GM23338 (cell line): Measurements from ENCODE around the gene RIMKLB. TPM values are rescaled to one million over a fixed set of nuclear protein-coding genes. Genes with fewer than 3 reads are reported as not detected.

Experiments used
- ATAC-seq: fragments of 200-7000 bp; cut with Tn5 transposase; 3 replicates; pipeline ENCODE4 v1.9.1; 2020
- DNase-seq: peaks from one replicate; pipeline ENCODE4 v3.0.0-alpha.2; 2015; ENCODE audit warnings: low spot score
- H2AFZ ChIP-seq: fragments of 200-600 bp; sonication (generic); 2 replicates; pipeline ENCODE4 v1.8.0; 2016; ENCODE audit warnings: antibody characterized with exemption, mild to moderate bottlenecking, moderate library complexity
- H3F3A ChIP-seq: fragments of 200-600 bp; sonication (generic); replicated peaks from 2 replicates; pipeline ENCODE4 v1.8.0; 2017; ENCODE audit warnings: antibody characterized with exemption, mixed run types, low read depth
- H3K27ac ChIP-seq: fragments of 200-600 bp; sonication (generic); 2 replicates; pipeline ENCODE4 v1.6.1; 2016; ENCODE audit warnings: low read depth
- H3K27me3 ChIP-seq: fragments of 200-600 bp; sonication (generic); 2 replicates; pipeline ENCODE4 v1.8.0; 2016; ENCODE audit warnings: mild to moderate bottlenecking, mixed run types, moderate library complexity; ENCODE audit not compliant: insufficient read depth
- H3K36me3 ChIP-seq: fragments of 200-600 bp; sonication (generic); 2 replicates; pipeline ENCODE4 v1.8.0; 2016; ENCODE audit warnings: mild to moderate bottlenecking; ENCODE audit not compliant: insufficient read depth
- H3K4me1 ChIP-seq: fragments of 200-600 bp; sonication (generic); 2 replicates; pipeline ENCODE4 v1.8.0; 2016; ENCODE audit warnings: mild to moderate bottlenecking, moderate library complexity; ENCODE audit not compliant: insufficient read depth
- H3K4me2 ChIP-seq: fragments of 200-600 bp; sonication (generic); 2 replicates; pipeline ENCODE4 v1.7.1; 2017; ENCODE audit warnings: mixed run types
- H3K4me3 ChIP-seq: fragments of 200-600 bp; sonication (generic); 2 replicates; pipeline ENCODE4 v1.6.1; 2016; ENCODE audit warnings: mixed run types
- H3K79me2 ChIP-seq: fragments of 200-600 bp; sonication (generic); replicated peaks from 2 replicates; pipeline ENCODE4 v1.8.0; 2017; ENCODE audit warnings: mild to moderate bottlenecking; ENCODE audit not compliant: insufficient read depth
- H3K9me2 ChIP-seq: fragments of 200-600 bp; sonication (generic); 2 replicates; pipeline ENCODE4 v1.8.0; 2017; ENCODE audit not compliant: insufficient read depth
- H4K20me1 ChIP-seq: fragments of 200-600 bp; sonication (generic); replicated peaks from 2 replicates; pipeline ENCODE4 v1.8.0; 2017; ENCODE audit warnings: mild to moderate bottlenecking; ENCODE audit not compliant: insufficient read depth
- H3K27ac Mint-ChIP-seq: 2 replicates; pipeline ENCODE4 v1.8.0; 2020; ENCODE audit warnings: inconsistent platforms, mild to moderate bottlenecking, moderate library complexity, mixed read lengths
- H3K27me3 Mint-ChIP-seq: 3 replicates; pipeline ENCODE4 v1.8.0; 2022; ENCODE audit warnings: low read depth, mild to moderate bottlenecking, moderate library complexity, mixed read lengths, inconsistent platforms; ENCODE audit not compliant: insufficient read depth, poor library complexity
- H3K36me3 Mint-ChIP-seq: 3 replicates; pipeline ENCODE4 v1.8.0; 2021; ENCODE audit warnings: low read depth, mild to moderate bottlenecking, inconsistent platforms, moderate library complexity, mixed read lengths
- H3K4me1 Mint-ChIP-seq: 3 replicates; pipeline ENCODE4 v1.8.0; 2020; ENCODE audit warnings: mild to moderate bottlenecking, inconsistent platforms, mixed read lengths
- H3K4me3 Mint-ChIP-seq: 3 replicates; pipeline ENCODE4 v1.8.0; 2021; ENCODE audit warnings: moderate library complexity, mild to moderate bottlenecking, inconsistent platforms, mixed read lengths
- H3K9me3 Mint-ChIP-seq: 3 replicates; pipeline ENCODE4 v1.8.0; 2020; ENCODE audit warnings: moderate library complexity, mild to moderate bottlenecking, inconsistent platforms, mixed read lengths
- CREB1 ChIP-seq: fragments of 250-450 bp; sonication (Bioruptor Pico); IDR thresholded peaks from 2 replicates; pipeline ENCODE4 v1.5.0; 2020; ENCODE audit warnings: low read depth, mild to moderate bottlenecking, moderate library complexity
- EZH2 ChIP-seq: fragments of 200-600 bp; sonication (generic); IDR thresholded peaks from one replicate; pipeline ENCODE4 v1.8.0; 2017; ENCODE audit warnings: antibody characterized with exemption, mild to moderate bottlenecking, low read depth; ENCODE audit not compliant: unreplicated experiment
- EZH2phosphoT487 ChIP-seq: fragments of 200-600 bp; sonication (generic); IDR thresholded peaks from one replicate; pipeline ENCODE4 v1.8.1; 2018; ENCODE audit warnings: antibody characterized with exemption; ENCODE audit not compliant: unreplicated experiment
- JUNB ChIP-seq: IDR thresholded peaks from one replicate; pipeline ENCODE4 v1.6.1; 2016; ENCODE audit warnings: antibody characterized with exemption; ENCODE audit not compliant: unreplicated experiment
- NANOG ChIP-seq: IDR thresholded peaks from 2 replicates; pipeline ENCODE4 v1.6.1; 2016; ENCODE audit warnings: antibody characterized with exemption, borderline replicate concordance
- POLR2AphosphoS5 ChIP-seq: IDR thresholded peaks from 2 replicates; pipeline ENCODE4 v1.6.1; 2016; ENCODE audit warnings: antibody characterized with exemption, low read depth
- STAT1 ChIP-seq: IDR thresholded peaks from one replicate; pipeline ENCODE4 v1.6.1; 2016; ENCODE audit warnings: antibody characterized with exemption; ENCODE audit not compliant: unreplicated experiment
- ZNF114 ChIP-seq: fragments of 250-450 bp; sonication (Bioruptor Pico); IDR thresholded peaks from 2 replicates; pipeline ENCODE4 v1.5.0; 2020; ENCODE audit warnings: mild to moderate bottlenecking, moderate library complexity
- ZNF331 ChIP-seq: fragments of 250-450 bp; sonication (Bioruptor Pico); IDR thresholded peaks from 2 replicates; pipeline ENCODE4 v1.5.0; 2020; ENCODE audit warnings: low read depth, mild to moderate bottlenecking, moderate library complexity
- polyA plus RNA-seq: library from polyadenylated mRNA; unstranded; fragments of >200 nt; fragmentation: Nextera tagmentation; extraction: Ambion mirVana; gene quantifications from 2 replicates; pipeline ENCODE4 v1.2.1, GENCODE V29; 2016
- total RNA-seq: library from RNA; depleted of rRNA; stranded (reverse); fragments of >200 nt; shearing (Covaris generic); gene quantifications from 2 replicates; pipeline ENCODE4 v1.2.3, GENCODE V29; 2014
- TF ChIP-seq, protein P1 (sequence below): IDR thresholded peaks from 2 replicates; pipeline ENCODE4 v1.6.1; 2016; ENCODE audit warnings: antibody characterized with exemption
- TF ChIP-seq, protein P2 (sequence below): fragments of 250-450 bp; sonication (Bioruptor Pico); IDR thresholded peaks from 2 replicates; pipeline ENCODE4 v1.5.0; 2020; ENCODE audit warnings: mild to moderate bottlenecking, moderate library complexity
- TF ChIP-seq, protein P3 (sequence below), 2 experiments: fragments of 200-600 bp in 1 of 2; sonication (generic) in 1 of 2; conservative IDR thresholded peaks; 2 replicates each; pipeline versions ENCODE4 v1.5.1 to v1.6.1; 2016 to 2017; ENCODE audit warnings: antibody characterized with exemption in 2 of 2, low read depth in 2 of 2, mild to moderate bottlenecking in 2 of 2, moderate library complexity in 1 of 2
- TF ChIP-seq, protein P4 (sequence below): IDR thresholded peaks from one replicate; pipeline ENCODE4 v1.6.1; 2018; ENCODE audit warnings: antibody characterized with exemption; ENCODE audit not compliant: unreplicated experiment

The RIMKLB gene
- total and polyA plus RNA-seq, 2 experiments from 2014 or later = 87.0 to 104 TPM

DNA sequence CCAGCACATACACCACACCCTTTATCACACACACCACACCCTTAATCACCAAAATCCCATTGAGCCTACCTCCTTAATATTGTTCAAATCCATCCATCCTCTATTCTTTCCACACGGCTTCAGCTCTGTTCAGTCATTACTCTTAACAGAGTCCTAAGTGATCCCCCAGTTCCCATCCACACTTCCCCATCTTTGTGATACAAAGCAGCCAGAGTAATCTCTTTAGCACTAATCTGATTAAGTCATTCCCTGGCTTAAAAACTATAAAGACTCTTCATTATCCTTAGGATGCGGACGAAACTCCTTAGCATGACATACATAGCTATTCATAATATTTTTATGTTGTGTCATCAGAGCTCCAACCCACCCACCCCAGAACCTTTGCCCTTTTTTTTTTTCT lies 20.4 kb upstream of the RIMKLB start:
- H3K4me2 ChIP-seq = no peak overlapping the region
- no peak overlapping the region for H3K27ac ChIP-seq
- H3K36me3 ChIP-seq = no peaks in the 10 kb centered on the region
- no peak overlapping the region for H2AFZ ChIP-seq
- H3K27ac Mint-ChIP-seq = no peak overlapping the region
- no peak overlapping the region for H3K4me3 Mint-ChIP-seq
- H3K9me2 ChIP-seq = no peaks in the 10 kb centered on the region
- no peaks in the 10 kb centered on the region for H3K9me3 Mint-ChIP-seq
- H3K27me3 Mint-ChIP-seq = peaks cover 11% of the 10 kb centered on the region
- peaks cover 2% of the 10 kb centered on the region; the same call in 1 of the 2 replicates for H3F3A ChIP-seq
- 0 out of 3 replicates have a peak, but pooled peaks cover under 1% of the 10 kb centered on the region for H3K36me3 Mint-ChIP-seq
- ATAC-seq (no peak), DNase-seq (no peak)
- TF ChIP-seq NANOG (no peak), CREB1 (CRISPR knock-in tag) (no peak), ZNF114 (CRISPR knock-in tag) (no peak), STAT1 (no peak), EZH2phosphoT487 (no peak), JUNB (no peak), POLR2AphosphoS5 (no peak), EZH2 (no peak), ZNF331 (CRISPR knock-in tag) (no peak)
- TF ChIP-seq, protein P1, sequence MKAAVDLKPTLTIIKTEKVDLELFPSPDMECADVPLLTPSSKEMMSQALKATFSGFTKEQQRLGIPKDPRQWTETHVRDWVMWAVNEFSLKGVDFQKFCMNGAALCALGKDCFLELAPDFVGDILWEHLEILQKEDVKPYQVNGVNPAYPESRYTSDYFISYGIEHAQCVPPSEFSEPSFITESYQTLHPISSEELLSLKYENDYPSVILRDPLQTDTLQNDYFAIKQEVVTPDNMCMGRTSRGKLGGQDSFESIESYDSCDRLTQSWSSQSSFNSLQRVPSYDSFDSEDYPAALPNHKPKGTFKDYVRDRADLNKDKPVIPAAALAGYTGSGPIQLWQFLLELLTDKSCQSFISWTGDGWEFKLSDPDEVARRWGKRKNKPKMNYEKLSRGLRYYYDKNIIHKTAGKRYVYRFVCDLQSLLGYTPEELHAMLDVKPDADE = no peak
- TF ChIP-seq, protein P2, sequence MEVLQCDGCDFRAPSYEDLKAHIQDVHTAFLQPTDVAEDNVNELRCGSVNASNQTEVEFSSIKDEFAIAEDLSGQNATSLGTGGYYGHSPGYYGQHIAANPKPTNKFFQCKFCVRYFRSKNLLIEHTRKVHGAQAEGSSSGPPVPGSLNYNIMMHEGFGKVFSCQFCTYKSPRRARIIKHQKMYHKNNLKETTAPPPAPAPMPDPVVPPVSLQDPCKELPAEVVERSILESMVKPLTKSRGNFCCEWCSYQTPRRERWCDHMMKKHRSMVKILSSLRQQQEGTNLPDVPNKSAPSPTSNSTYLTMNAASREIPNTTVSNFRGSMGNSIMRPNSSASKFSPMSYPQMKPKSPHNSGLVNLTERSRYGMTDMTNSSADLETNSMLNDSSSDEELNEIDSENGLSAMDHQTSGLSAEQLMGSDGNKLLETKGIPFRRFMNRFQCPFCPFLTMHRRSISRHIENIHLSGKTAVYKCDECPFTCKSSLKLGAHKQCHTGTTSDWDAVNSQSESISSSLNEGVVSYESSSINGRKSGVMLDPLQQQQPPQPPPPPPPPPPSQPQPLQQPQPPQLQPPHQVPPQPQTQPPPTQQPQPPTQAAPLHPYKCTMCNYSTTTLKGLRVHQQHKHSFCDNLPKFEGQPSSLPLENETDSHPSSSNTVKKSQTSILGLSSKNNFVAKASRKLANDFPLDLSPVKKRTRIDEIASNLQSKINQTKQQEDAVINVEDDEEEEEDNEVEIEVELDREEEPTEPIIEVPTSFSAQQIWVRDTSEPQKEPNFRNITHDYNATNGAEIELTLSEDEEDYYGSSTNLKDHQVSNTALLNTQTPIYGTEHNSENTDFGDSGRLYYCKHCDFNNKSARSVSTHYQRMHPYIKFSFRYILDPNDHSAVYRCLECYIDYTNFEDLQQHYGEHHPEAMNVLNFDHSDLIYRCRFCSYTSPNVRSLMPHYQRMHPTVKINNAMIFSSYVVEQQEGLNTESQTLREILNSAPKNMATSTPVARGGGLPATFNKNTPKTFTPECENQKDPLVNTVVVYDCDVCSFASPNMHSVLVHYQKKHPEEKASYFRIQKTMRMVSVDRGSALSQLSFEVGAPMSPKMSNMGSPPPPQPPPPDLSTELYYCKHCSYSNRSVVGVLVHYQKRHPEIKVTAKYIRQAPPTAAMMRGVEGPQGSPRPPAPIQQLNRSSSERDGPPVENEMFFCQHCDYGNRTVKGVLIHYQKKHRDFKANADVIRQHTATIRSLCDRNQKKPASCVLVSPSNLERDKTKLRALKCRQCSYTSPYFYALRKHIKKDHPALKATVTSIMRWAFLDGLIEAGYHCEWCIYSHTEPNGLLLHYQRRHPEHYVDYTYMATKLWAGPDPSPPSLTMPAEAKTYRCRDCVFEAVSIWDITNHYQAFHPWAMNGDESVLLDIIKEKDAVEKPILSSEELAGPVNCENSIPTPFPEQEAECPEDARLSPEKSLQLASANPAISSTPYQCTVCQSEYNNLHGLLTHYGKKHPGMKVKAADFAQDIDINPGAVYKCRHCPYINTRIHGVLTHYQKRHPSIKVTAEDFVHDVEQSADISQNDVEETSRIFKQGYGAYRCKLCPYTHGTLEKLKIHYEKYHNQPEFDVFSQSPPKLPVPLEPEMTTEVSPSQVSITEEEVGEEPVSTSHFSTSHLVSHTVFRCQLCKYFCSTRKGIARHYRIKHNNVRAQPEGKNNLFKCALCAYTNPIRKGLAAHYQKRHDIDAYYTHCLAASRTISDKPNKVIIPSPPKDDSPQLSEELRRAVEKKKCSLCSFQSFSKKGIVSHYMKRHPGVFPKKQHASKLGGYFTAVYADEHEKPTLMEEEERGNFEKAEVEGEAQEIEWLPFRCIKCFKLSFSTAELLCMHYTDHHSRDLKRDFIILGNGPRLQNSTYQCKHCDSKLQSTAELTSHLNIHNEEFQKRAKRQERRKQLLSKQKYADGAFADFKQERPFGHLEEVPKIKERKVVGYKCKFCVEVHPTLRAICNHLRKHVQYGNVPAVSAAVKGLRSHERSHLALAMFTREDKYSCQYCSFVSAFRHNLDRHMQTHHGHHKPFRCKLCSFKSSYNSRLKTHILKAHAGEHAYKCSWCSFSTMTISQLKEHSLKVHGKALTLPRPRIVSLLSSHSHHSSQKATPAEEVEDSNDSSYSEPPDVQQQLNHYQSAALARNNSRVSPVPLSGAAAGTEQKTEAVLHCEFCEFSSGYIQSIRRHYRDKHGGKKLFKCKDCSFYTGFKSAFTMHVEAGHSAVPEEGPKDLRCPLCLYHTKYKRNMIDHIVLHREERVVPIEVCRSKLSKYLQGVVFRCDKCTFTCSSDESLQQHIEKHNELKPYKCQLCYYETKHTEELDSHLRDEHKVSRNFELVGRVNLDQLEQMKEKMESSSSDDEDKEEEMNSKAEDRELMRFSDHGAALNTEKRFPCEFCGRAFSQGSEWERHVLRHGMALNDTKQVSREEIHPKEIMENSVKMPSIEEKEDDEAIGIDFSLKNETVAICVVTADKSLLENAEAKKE (CRISPR knock-in tag) = no peak
- TF ChIP-seq, protein P3, sequence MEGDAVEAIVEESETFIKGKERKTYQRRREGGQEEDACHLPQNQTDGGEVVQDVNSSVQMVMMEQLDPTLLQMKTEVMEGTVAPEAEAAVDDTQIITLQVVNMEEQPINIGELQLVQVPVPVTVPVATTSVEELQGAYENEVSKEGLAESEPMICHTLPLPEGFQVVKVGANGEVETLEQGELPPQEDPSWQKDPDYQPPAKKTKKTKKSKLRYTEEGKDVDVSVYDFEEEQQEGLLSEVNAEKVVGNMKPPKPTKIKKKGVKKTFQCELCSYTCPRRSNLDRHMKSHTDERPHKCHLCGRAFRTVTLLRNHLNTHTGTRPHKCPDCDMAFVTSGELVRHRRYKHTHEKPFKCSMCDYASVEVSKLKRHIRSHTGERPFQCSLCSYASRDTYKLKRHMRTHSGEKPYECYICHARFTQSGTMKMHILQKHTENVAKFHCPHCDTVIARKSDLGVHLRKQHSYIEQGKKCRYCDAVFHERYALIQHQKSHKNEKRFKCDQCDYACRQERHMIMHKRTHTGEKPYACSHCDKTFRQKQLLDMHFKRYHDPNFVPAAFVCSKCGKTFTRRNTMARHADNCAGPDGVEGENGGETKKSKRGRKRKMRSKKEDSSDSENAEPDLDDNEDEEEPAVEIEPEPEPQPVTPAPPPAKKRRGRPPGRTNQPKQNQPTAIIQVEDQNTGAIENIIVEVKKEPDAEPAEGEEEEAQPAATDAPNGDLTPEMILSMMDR (conservative IDR thresholded peaks at IDR 0.05; ENCODE audit: low read depth in 2 of 2) = no peak
- TF ChIP-seq, protein P4, sequence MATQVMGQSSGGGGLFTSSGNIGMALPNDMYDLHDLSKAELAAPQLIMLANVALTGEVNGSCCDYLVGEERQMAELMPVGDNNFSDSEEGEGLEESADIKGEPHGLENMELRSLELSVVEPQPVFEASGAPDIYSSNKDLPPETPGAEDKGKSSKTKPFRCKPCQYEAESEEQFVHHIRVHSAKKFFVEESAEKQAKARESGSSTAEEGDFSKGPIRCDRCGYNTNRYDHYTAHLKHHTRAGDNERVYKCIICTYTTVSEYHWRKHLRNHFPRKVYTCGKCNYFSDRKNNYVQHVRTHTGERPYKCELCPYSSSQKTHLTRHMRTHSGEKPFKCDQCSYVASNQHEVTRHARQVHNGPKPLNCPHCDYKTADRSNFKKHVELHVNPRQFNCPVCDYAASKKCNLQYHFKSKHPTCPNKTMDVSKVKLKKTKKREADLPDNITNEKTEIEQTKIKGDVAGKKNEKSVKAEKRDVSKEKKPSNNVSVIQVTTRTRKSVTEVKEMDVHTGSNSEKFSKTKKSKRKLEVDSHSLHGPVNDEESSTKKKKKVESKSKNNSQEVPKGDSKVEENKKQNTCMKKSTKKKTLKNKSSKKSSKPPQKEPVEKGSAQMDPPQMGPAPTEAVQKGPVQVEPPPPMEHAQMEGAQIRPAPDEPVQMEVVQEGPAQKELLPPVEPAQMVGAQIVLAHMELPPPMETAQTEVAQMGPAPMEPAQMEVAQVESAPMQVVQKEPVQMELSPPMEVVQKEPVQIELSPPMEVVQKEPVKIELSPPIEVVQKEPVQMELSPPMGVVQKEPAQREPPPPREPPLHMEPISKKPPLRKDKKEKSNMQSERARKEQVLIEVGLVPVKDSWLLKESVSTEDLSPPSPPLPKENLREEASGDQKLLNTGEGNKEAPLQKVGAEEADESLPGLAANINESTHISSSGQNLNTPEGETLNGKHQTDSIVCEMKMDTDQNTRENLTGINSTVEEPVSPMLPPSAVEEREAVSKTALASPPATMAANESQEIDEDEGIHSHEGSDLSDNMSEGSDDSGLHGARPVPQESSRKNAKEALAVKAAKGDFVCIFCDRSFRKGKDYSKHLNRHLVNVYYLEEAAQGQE = no peak
- no peaks in the 10 kb centered on the region for H3K27me3 ChIP-seq
- peaks cover 18% of the 10 kb centered on the region for H3K4me1 Mint-ChIP-seq
- no peaks in the 10 kb centered on the region for H4K20me1 ChIP-seq
- peaks cover 14% of the 10 kb centered on the region for H3K4me1 ChIP-seq
- no peaks in the 10 kb centered on the region for H3K79me2 ChIP-seq
- no peak overlapping the region for H3K4me3 ChIP-seq
